ENCODE results near the gene ARHGAP25. TPM values are rescaled to one million over a fixed set of nuclear protein-coding genes. Genes with fewer than 3 reads are reported as not detected.

The ARHGAP25 gene
- total and polyA plus RNA-seq, 2 donors (not counting 3 experiments of a cell fraction or from before 2014, with no cell fraction given), result 0.50 to 2.0 TPM

- Histone ChIP-seq H3K9ac (replicated peaks; ENCODE audit: extremely low read depth, insufficient read depth, low read length) (peak overlapping the region; percentile 60), H4K20me1 (replicated peaks; ENCODE audit: control insufficient read depth, extremely low read depth, insufficient read depth, low read length) (no peaks in the 10 kb centered on the region), H3K4me3 (replicated peaks in 1 of 3; ENCODE audit: insufficient read depth in 1 of 3, low read depth in 1 of 3, low read length in 3 of 3) (no peak overlapping the region), H3K4me1 (ENCODE audit: control insufficient read depth, extremely low read depth, insufficient read depth, low read length) (peaks cover 43% of the 10 kb centered on the region), H3K4me2 (ENCODE audit: insufficient read depth, low read length) (peak overlapping the region; percentile 57), H3K9me1 (replicated peaks; ENCODE audit: control insufficient read depth, extremely low read depth, insufficient read depth, low read length) (no peaks in the 10 kb centered on the region), H3K27me3 (ENCODE audit: control insufficient read depth in 2 of 2, insufficient read depth in 2 of 2, low read length in 2 of 2) (no peaks in the 10 kb centered on the region), H3K9me3 (replicated peaks; ENCODE audit: control insufficient read depth, insufficient read depth, low read length) (no peaks in the 10 kb centered on the region), H3K79me2 (ENCODE audit: control insufficient read depth, insufficient read depth, low read length) (no peaks in the 10 kb centered on the region), H3K27ac (ENCODE audit: insufficient read depth, low read depth, low read length) (peak overlapping the region; percentile 70), H2AFZ (ENCODE audit: low read depth, low read length) (no peak overlapping the region), H3K36me3 (ENCODE audit: control insufficient read depth in 2 of 2, extremely low read depth in 1 of 2, insufficient read depth in 2 of 2, low read length in 2 of 2) (no peaks in the 10 kb centered on the region)
- intact Hi-C loops (cut with micrococcal nuclease) (loop anchor here (1.0 to 5.0 kb wide), 5 partner anchors 18 to 1313 kb away; partner anchors contain the start of genes APLF and FBXO48), dilution Hi-C loops (cut with MboI; ENCODE audit: extremely low pct_ligation_motif_present, low sequenced_read_pairs) (no loop called here)
- DNase-seq (ENCODE audit: low read depth, low spot score) (no peak), FAIRE-seq (no peak)
- BruUV-seq (replicated peaks), result no TSS peak
- POLR2A ChIA-PET, result no interaction called here
- TF ChIP-seq FOS (IDR thresholded peaks at IDR 0.05; ENCODE audit: borderline replicate concordance, insufficient read depth, low read length), result no peak
- CTCF ChIA-PET, result interaction anchor here (0.8 to 2.5 kb wide), 8 partner anchors 9 to 96 kb away, joined by 3 to 21 read pairs (median 4); no protein-coding TSS in a partner anchor
Observed at GRCh38 chr2:68829749-68830148, 95.1 kb downstream of the ARHGAP25 start.

- Histone ChIP-seq H3K27me3 (ENCODE audit: control insufficient read depth in 2 of 2, insufficient read depth in 2 of 2, low read length in 2 of 2) (no peaks in the 10 kb centered on the region), H3K36me3 (ENCODE audit: control insufficient read depth in 2 of 2, extremely low read depth in 1 of 2, insufficient read depth in 2 of 2, low read length in 2 of 2) (no peaks in the 10 kb centered on the region), H4K20me1 (replicated peaks; ENCODE audit: control insufficient read depth, extremely low read depth, insufficient read depth, low read length) (no peaks in the 10 kb centered on the region), H3K4me2 (ENCODE audit: insufficient read depth, low read length) (peak overlapping the region; percentile 50), H3K27ac (ENCODE audit: insufficient read depth, low read depth, low read length) (peak overlapping the region; percentile 95), H3K4me3 (replicated peaks in 1 of 3; ENCODE audit: insufficient read depth in 1 of 3, low read depth in 1 of 3, low read length in 3 of 3) (peak overlapping the region in 1 of 3 experiments; percentile 4), H3K9me1 (replicated peaks; ENCODE audit: control insufficient read depth, extremely low read depth, insufficient read depth, low read length) (no peaks in the 10 kb centered on the region), H3K9ac (replicated peaks; ENCODE audit: extremely low read depth, insufficient read depth, low read length) (peak overlapping the region; percentile 84), H3K9me3 (replicated peaks; ENCODE audit: control insufficient read depth, insufficient read depth, low read length) (no peaks in the 10 kb centered on the region), H2AFZ (ENCODE audit: low read depth, low read length) (peak overlapping the region; percentile 38), H3K79me2 (ENCODE audit: control insufficient read depth, insufficient read depth, low read length) (no peaks in the 10 kb centered on the region), H3K4me1 (ENCODE audit: control insufficient read depth, extremely low read depth, insufficient read depth, low read length) (peaks cover 41% of the 10 kb centered on the region)
- dilution Hi-C loops (cut with MboI; ENCODE audit: extremely low pct_ligation_motif_present, low sequenced_read_pairs), result no loop called here
- CTCF ChIA-PET, result interaction anchor here (0.8 to 3.4 kb wide), 3 partner anchors 17 to 80 kb away, joined by 3 to 23 read pairs (median 4); no protein-coding TSS in a partner anchor
- BruUV-seq (replicated peaks), result TSS peak; percentile 81
- POLR2A ChIA-PET, result no interaction called here
- FAIRE-seq, result peak; percentile 58
- intact Hi-C loops (cut with micrococcal nuclease), result loop anchor here (1.0 to 5.0 kb wide), 8 partner anchors 18 to 1311 kb away; partner anchors contain the start of genes APLF, BMP10 and FBXO48
- DNase-seq (ENCODE audit: low read depth, low spot score), result peak; percentile 88
- TF ChIP-seq JUN (IDR thresholded peaks at IDR 0.05; ENCODE audit: borderline replicate concordance, insufficient read depth, insufficient read length, low read depth) (peak; percentile 23), CTCF (IDR thresholded peaks at IDR 0.05; ENCODE audit: extremely low read depth in 1 of 2, insufficient read depth in 1 of 2, low read depth in 1 of 2, low read length in 2 of 2) (no peak), POLR2A (IDR thresholded peaks at IDR 0.05; ENCODE audit: low read depth, low read length) (peak; percentile 35)
Observed at GRCh38 chr2:68831686-68832232, 97.1 kb downstream of the ARHGAP25 start.

Measured in endothelial cell of umbilical vein (primary cell).